ENCODE data around the gene F2RL1.
"Not testable (repeated sequence)": the region's sequence is repeated elsewhere in the genome, so short reads cannot be mapped to it uniquely, and the experiment has no call there.

The F2RL1 gene

GRCh38 chr5:76851728-76852369 is 33.0 kb downstream of the F2RL1 start:
- DNase-seq: no peak

DNA sequence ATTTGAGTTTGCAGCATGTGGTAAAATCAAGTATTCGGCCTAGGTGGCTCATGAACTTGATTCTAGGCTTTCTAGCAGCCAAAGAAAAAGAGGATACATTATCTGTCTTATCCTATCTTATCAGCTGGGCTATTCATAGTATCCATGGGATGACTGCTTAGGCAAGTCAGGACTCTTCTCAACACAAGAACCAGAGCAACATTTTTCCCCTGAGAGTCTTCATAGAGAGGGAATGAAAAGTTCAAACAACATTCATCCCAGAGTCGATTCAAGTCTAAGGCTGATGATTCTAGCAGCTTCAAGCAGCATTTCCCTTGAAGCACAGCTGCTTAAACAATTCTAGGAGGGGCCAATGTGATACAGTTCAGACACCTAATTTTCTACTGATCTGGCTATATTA is 33.9 kb downstream of the F2RL1 start:
- no peak for DNase-seq

DNA sequence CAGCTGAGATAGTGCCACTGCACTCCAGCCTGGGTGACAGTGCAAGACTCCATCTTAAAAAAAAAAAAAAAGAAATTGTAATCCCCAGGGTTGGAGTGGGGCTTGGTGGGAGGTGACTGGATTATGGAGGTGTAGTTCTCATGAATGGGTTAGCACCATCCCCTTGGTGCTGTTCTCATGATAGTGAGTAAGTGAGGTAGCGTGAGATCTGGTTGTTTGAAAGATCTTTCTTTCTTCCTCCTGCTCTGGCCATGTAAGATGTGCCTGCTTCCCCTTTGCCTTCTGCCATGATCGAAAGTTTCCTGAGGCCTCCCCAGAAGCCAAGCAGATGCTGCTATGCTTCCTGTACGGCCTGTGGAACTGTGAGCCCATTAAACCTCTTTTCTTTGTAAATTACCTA is 34.9 kb downstream of the F2RL1 start:
- DNase-seq: not testable (repeated sequence)

DNA sequence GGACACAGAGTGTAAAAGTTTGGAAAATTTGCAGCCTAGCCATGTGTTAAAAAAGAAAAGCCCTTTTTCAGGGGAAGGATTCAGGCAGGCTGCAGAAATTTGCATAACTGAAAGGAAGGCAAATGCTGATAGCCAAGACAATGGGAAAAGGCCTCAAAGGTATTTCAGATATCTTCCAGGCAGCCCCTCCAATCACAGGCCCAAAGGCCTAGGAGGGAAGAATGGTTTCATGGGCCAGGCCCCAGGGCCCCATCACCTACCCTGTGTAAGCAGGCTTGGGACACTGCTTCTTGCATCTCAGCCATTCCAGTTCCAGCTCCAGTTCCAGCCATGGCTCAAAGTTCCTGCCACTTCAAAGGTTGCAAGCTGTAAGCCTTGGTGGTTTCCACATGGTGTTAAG is 35.8 kb downstream of the F2RL1 start:
- no peak for DNase-seq

GRCh38 chr5:76855501-76855900 is 36.7 kb downstream of the F2RL1 start:
- DNase-seq: not testable (repeated sequence)

DNA sequence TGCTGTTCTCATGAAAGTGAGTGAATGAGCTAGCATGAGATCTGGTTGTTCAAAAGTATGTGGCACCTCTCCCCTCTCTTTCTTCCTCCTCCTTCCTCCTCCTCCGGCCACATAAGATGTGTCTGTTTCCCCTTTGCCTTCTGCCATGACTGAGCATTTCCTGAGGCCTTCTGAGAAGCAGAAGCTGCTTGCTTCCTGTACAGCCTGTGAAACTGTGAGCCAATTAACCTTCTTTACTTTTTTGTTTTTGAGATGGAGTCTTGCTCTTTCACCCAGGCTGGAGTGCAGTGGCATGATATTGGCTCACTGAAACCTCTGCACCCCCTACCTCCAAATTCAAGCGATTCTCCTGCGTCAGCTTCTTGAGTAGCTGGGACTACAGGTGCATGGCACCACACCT is 37.1 kb downstream of the F2RL1 start:
- peak in 3 of 14 donors; percentile 4 to 15 (median 9) for DNase-seq

GRCh38 chr5:76856800-76857199 is 38.0 kb downstream of the F2RL1 start:
- not testable (repeated sequence) for DNase-seq

DNA sequence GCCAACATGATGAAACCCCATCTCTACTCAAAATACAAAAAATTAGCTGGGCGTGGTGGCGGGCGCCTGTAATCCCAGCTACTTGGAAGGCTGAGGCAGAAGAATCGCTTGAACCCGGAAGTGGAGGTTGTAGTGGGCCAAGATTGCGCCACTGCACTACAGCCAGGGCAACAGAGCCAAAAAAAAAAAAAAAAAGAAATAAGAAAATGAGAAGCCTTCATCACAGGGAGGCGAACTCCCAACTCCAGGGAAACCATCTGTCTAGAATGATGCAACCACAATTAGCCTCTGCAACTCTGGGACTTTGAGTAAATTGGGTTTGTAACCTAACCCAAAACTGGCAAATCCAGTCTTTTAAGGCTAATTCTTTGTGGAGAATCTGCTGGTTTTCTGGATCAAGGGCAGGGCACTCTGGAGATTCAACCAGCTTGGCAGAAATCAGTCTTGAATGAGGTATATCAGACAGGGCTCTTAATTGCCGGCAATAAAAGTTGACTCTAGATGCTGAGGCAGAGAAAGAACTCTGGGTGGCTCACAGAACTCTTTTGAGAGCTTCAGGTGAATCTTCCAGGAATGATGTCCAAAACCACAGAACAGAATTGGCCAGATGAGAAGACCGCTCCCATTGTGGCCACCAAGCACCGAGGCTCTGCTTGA is 40.9 kb downstream of the F2RL1 start:
- no peak for DNase-seq

DNA sequence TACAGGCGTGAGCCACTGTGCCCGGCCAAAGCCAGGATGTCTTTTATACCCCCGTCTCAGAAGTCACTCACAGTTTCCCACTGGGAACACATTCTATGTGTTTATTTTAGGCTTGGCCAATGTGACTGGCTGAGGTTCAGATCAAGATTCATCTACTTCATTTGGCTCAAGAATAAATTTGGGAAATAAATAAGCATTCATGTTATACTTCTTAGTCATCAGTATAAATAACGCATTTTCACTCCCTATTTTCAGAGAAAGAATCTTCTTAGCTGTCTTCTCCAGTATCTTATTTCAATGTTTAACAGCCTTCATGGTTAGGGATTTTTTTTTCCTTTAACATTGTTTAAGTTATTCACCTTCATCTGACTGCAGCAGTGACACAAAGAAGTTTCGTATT is 42.8 kb downstream of the F2RL1 start:
- no peak for DNase-seq

- no peak for DNase-seq
Measured at GRCh38 chr5:76863001-76863400, 44.2 kb downstream of the F2RL1 start.

DNA sequence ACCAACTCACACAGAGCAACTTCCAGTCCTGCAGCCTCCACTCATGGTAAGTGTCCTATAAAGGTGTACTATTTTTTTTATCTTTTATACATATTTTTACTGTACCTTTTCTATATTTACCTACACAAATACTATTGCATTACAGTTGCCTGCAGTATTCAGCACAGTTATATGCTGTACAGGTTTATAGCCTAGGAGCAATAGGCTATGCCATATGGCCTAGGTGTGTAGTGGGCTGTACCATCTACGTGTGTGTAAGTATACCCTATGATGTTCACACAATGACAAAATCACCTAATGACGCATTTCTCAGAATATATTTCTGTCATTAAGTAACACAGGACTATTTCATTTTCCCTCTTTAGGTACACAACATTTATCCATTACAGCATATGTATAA is 47.7 kb downstream of the F2RL1 start:
- DNase-seq: no peak

- no peak for DNase-seq
Measured at GRCh38 chr5:76867038-76867437, 48.2 kb downstream of the F2RL1 start.

DNA sequence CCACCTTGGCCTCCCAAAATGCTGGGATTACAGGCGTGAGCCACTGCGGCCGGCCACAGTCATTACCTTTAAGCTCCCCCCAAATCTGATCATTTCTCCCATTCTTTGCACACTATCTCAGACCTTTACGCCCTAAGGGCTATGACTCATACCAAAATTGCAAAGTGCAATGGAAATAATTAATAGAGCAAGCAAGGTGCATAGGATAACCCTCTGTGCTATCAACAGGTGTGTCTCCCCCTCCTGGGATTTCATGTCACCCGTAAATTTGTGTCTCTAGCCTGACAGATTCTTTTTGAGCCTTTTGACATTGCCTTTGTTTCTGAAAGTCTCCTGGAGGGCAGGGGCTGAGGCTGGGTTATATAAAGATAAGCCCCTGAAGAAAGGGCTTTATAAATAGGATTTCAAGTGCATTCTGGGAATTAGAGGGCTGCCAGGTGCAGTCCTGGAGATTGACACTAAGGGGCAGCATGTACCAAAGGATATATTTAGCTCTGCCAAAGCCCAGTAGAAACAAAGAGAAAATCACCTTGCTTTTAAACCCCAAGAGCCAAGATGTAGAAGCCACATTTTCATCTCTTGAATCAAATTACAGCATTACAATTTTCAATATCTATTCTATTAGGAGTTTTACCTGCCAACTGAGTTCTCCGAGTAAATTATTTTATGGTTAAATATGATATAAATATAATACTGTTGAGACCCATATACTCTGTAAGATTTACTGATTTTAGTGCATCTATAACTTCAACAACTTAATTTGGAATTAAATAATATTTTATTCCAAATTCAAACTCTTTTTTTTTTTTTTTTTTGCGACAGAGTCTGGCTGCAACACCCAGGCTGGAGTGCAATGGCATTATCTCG is 49.2 kb downstream of the F2RL1 start:
- DNase-seq: peak in 8 of 14 donors; percentile 6 to 59 (median 26)

DNA sequence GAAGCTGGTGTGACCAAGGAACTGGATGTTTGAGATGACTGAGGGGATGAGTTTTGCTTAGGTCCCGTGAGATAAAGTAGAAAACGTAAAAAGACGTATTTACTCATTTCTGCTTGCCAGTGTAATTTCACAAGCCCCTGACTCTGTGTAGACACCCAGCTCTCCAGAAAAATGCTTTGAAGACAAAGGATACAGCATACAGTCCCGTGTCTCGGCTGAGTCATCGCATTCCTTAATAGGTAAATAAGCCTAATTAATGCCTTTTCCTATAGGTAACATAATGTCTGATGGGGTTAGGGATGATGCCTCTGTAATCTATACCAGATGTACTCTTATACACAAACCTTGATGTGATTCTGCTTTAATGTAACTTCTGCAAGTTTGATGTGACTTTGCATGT is 51.2 kb downstream of the F2RL1 start:
- no peak for DNase-seq

- no peak for DNase-seq
Measured at GRCh38 chr5:76874088-76874581, 55.3 kb downstream of the F2RL1 start.

Data from C1 segment of cervical spinal cord (tissue), 14 donors.